Pulmonary artery endothelial cell (primary cell): Measurements from ENCODE around the gene GRAMD1B. TPM values are rescaled to one million over a fixed set of nuclear protein-coding genes. Genes with fewer than 3 reads are reported as not detected.

Source experiments
- total RNA-seq: library from RNA; depleted of rRNA; stranded (reverse); fragments of >200 nt; gene quantifications from 2 replicates; pipeline ENCODE4 v1.2.3, GENCODE V29; 2014

The GRAMD1B gene
- total RNA-seq, 1 donor from 2014 or later: 2.8 TPM

Other genes starting within 250 kb of the GRAMD1B start
- 2.3 and 12.3 TPM in 2 replicates for gene CLMP, start 235.0 kb upstream of the GRAMD1B start, total RNA-seq
- gene SCN3B, start 224.4 kb downstream of the GRAMD1B start, total RNA-seq: 0.13 and 0.39 TPM in 2 replicates